NCI-H748 (cell line): ENCODE data around the gene HCCS.

ENCODE experiments used
- DNase-seq: peaks from one replicate; lab custom pipeline; 2025; ENCODE audit not compliant: unreplicated experiment; lab: John Stamatoyannopoulos, UW

The HCCS gene

DNA sequence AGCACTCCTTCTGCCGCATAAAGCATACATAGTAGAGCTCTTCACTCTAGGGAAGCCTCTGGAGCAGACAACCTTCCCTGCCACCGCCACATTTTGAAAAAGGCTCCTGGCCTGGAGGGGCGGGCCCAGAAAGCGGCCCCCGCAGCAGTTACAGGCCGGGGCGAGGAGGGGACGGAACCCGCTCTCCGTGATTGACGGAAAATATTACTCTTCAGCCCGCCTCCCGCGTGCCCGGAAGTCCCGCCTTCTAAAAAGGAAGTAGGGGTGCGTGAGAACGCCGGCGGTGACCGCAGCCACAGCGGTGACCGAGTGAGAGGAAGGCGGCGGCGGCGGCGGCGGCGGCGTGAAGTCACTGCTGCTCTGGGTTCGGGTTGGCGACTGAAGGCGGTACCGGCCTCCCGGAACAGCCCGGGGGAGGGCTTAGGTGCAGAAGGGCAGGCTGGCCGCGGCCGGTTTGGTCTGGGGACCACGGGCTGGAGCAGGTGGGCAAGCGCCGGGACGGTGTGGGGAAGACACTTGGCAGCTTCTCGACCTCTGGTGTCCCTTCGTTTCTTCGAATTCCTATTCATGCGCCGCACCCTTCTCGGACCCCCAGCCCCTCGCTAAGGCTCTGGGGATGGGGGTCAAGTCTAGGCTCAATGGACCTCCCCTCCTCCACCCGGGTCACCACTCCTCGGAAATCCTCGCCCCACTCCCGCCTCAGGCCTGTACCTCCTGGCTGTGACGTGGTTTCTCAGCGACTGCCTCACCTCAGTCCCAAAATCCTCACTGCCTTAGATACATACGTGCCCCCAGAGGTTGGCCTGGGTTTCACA is at the start of gene HCCS:
Gene HCCS (plus strand): TSS at position 296 of the 815 bp plus-strand sequence. CDS start 729 bp downstream, outside the sequence.
- DNase-seq = peak; percentile 89

DNA sequence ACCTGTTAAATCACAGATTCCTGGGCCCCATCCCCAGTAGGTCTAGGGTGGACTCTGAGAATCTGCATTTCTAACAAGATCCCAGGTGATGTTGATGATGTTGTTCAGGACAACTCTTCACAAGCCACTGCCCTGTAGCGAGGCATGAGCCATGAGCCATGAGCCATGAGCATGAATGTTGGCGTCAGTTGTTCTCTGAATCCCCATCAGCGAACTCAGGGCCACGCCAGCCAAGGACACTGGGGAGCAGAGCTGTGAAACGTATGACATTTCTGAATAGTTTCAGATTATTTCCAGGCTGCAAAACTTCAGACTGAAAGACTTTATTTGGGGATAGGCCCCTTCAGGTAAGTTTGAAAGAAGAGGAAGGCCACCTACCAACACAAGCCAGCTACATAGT is 46.9 kb upstream of the HCCS start:
- no peak for DNase-seq

DNA sequence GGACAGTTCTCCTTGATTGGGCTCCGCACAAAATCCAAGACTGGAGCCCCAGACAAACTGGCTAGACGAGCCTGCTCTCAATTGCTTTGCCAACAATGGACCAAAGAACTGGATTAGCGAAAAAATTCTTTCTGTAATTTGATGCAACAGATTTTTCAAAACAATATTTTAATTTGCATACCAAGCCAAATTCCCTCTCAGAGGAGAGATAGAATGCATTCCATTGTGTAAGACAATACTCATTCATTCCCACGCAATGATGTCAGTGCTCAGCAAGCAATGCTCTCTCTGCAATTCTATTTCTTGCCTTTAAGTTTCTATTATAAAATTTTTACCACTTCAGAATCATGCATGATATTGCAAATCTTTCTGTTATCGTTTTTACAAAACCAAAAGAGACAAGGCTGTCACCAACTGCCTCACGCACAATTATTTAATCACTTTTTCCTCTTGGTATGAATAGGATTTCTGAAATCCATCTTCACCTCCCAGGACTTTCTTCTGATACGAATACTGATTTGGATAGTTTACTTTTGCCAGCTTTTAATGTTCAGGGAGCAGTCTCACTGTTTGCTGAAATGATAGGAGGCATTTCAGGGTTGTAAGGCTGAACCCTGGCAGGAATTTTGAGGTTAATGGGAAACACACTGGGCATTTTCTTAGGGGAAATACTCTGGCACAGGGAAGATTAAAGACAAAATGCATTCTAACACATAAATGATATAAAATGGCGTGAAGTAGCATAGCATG is 46.1 kb upstream of the HCCS start:
- no peak for DNase-seq

DNA sequence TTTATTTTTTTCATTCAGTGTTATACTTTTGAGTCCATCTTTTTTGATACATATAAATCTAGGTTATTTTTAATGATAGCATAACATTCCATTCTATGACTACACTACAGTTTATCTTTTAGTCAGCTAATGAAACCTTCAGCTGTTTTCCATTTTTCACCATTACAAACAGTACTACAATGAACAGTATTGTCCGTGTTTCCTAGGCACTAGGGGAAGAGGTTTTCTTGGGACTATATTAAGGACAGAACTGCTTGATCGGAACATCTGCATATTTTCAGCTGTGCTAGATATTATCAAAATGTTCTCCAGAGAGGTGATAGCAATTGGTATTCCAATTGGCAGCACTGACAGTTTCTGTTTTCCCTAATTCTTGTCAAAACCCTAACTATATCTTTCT is 44.3 kb upstream of the HCCS start:
- no peak for DNase-seq

DNA sequence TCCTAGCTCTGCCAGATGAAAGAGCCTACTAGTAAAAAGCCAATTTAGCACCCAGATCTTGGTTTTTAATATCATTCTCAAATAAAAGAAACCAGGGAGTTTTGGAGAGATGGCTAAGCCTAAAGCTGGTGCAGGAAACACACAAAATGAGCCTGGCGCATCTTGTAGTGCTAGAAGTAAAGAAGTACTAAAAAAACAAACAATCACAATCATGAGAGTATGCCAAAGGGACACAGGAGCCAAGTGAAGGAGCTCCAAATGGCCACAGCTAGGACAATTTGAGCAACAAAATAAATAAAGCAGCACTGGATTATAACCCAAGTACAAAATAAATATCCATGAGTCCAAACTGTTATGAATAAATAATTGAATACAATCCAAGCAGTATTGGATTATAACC is 37.8 kb upstream of the HCCS start:
- no peak for DNase-seq

DNA sequence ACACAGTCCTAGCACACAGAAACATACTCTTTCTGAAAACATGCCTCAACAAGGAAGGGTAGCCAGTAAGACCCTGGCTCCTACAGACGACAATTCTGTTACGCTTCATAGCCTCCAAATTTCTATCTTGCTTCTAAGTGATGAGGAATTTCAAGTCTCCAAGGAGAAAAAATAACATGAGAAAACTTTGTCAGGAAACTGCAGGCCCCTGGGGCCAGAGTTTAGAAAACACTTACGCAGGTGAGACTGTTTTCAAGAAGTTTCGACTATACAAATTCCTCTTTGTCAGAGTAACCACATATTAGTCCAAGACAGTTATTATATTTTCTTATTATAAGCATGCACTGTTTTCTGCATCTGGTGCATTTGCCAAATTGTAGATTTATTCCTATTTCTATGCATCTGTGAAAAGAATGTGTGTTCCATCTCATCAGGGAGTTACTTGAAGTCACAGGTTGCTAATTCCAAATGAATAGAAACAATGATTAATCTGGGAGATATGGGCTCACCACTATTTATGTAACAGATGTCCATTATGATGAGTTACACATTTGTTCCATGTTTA is 30.3 kb upstream of the HCCS start:
- DNase-seq = no peak

DNA sequence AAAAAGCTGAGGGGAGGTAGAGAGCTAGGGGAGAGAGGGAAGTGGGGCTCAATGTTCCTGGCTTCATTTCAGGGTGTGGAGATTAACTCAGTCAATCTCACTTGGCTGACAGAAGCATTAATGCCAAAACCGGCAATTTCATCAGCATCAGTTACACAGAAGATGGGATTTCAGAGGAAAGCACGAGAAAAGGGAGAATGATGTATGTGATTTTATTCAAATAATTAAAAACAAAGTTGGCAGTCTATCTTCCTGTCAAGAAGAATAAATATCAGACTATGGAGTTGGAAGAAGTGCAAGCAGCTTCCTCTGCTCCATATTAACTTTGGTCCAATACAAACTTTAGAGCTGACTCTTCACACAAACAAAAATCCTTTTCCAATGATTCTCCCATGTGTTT is 29.6 kb upstream of the HCCS start:
- no peak for DNase-seq

DNA sequence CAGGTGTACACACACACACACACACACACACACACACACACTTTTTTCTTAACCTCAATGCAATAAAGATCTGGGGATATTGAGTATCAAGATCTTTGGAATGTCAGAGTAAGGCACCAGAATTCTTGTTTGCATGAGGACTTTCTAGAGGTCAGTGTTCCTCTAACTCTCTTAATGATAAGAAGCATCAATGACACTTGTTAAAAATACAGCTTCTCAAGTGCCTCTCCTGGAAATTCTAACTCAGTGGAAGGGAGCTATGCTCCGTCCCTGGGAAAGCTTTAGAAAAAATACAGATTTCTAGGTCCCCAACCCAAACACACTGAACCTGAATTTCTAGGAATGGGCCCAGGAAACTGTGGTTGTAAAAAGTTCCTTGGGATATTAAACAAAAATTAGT is 25.8 kb upstream of the HCCS start:
- DNase-seq = no peak

DNA sequence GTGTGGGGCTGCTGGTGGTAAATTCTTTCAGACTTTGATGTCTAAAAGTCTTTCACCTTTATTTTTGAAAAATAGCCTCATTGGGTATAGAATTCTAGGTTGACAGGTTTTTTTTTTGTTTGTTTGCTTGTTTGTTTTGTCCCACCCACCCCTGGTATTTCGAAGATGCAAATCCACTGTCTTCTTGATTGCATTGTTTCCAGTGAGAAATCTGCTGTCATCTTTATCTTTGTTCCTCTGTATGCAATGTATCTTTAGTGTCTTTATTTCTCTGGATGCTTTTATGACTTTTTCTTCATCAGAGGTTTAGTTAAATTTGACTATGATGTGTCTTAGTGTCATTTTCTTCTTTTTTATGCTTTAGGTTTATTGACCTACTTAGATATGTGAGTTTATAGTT is 21.3 kb upstream of the HCCS start:
- DNase-seq = no peak

DNA sequence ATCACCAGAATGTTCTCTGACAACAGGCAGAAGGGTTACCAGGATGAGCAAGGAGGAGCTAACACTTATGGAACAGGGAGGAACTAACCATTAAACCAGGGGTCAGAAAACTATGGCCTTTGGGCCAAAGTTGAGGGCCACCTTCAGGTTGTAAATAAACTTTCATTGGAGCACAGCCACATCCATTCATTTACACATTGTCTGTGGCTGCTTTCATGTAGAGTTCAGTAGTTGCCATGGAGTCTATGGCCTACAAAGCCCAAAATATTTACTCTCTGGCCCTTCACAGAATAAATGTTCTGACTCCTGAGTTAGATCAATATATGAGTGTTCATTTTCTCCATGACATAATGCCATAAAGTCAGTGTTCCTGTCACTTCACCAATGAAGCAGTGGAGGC is 13.2 kb upstream of the HCCS start:
- peak; percentile 86 for DNase-seq

DNA sequence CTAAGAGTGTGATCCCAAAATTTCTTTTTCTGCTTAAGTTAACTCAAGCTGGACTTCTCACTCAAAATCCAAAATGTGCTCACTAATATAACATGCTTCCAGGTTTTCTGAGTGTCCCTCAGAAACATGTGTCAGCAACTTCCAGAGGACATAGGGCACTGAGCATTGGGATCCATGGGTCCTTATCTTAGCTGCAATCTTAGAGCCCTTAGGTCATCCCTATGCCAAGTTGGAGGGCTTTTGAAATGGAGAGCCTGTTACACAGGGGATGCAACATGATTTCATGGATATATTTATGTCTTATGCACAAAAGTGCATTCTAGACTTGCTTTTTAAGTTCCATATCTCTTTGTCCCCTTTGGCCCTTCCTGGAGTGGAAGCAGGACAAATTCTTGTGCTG is 11.7 kb upstream of the HCCS start:
- no peak for DNase-seq

DNA sequence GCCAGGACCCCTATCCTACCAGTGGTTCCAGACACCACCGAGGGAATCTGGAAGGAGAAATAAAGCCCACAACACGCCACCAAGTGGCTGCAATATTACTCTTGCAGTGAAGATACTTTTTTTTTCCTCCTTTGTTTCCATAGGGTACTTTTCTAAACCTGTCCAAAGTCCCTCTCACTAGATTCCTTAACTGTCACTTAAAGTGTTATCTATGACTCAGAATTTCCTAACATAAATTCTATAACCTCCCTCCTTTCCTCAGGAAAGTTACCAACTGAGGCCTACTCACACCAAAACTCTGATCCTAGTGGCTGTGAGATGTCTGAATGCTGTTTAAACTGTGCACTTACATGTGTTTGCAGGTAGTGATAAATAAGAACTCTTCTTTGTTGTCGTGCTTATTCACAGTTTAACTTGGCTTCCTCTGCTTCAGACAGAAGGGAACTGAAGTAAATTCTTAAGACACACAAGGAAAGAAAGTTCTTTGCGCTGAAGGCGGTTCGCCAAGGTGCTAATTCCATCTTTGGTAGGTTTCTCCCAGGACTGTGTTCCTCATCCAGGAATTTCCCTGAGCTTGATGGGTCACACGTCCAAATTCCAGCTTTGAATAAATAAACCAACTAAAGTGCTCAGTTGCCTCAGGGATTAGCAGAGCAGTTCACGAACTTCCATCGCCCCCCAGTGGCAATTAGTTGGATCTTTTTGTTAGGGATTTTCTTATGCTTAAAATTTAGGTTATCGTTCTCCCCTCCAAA is 10.7 kb upstream of the HCCS start:
- peak; percentile 64 for DNase-seq

DNA sequence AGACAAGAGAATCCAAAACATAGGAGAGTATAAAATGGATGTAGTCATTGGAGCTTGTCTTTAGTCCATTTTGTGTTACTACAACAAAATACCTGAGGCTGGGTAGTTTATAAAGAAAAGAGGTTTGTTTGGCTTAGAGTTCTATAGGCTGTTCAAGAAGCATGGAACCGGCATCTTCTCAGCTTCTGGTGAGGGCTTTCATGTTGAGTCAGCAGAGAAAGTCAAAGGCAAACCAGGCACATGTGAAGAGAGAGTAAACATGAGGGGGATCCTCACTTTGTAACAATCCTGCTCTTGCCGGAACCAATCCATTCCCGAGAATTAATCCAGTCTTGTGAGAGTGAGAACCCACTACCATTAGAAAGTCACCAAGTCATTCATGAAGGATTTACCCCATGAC is 8.1 kb upstream of the HCCS start:
- DNase-seq = no peak

DNA sequence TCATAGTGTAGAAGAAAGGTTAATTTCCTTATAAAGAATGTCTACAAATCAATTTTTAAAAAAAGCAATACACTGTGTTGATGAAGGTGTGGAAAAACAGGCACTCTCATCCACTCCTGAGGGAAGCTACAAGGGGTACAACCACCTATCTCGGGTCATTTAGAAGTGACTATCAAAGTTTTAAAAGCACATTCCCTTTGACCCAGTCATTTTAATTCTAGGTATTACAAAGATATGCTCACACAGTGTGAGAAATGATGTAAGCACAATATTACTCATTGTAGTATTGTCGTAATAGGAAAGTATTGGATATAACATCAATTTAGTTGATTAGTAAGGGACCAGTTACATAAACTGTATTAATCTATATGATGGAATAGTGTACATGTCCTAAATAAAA is 7.4 kb upstream of the HCCS start:
- no peak for DNase-seq

DNA sequence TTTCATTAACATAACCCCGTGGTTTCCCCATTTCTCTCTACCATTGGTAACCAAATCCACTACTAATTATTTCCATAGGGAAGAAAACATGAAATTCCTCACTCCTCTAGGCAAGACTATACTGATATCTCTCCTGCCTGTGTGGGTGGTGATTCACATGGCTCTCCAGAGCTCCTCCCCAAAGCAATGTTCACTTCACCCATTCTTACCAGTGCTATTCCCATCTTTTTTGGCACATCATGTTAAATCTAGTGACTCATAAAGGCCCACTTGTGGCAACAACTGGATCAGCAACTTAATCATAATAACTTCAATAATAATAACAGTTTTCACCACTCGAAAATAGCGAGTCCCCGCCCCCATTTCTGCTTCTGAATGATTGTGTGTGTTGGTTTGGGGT is 6.1 kb upstream of the HCCS start:
- DNase-seq = no peak

DNA sequence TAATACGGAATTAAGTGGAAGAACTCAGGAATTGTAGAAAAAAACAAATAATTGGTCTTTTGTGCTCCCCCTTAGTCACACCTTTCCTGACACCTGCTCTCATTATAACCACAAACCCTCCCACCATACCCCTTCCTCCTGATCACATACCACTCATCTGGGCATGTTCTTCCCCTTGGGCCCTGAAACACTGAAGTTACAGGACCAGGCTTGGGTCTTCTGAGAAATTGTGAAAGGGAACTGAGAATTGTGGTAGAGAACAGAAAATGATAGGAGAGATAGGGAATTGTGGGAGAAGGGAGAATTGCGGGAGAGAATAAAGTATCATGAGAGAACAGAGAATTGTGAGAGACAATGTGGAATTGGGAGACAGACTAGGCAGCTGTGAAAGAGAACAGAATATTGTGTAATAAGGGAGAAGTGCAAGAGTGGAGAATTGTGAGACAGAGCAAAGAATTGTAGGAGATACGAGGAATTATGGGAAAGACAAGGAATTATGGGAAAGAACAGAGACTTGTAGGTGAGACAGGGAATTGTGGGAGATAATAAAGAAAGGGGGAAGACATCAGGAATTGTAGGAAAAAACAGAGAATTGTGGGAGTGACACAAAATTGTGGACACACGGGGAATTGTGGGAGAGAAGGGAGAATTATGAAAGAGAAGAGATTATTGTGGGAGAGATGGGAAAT is 2.7 kb upstream of the HCCS start:
- no peak for DNase-seq

DNA sequence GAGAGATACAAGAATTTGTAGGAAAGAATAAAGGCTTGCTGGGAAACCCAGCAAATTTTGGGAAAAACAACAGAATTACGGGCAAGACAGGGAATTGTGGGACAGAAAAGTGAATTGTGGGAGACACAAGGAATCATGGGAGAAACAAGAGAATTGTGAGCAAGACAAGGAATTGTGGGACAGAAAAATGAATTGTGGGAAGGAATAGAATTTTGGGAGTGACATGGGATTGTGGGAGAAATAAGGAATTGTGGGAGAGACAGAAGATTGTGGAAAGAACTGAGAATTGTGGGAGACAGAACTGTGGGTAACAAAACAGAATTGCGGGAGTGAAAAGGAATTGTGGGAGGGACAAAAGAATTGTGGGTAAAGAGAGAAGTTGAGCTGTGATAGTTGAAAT is 1.2 kb upstream of the HCCS start:
- no peak for DNase-seq

DNA sequence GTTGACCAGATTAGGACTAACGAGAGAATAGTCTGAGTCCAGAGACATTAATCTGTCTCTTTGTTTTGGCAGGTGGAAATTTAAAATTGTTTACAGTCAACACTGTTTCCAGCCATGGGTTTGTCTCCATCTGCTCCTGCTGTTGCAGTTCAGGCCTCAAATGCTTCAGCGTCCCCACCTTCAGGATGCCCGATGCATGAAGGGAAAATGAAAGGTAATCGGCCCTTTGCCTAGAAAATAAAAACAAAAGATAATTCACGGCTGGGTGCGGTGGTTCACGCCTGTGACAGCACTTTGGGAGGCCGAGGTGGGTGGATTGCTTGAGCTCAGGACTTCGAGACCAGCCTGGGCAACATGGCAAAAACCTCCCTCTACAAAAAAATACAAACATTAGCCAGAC is 815 bp downstream of the HCCS start:
- no peak for DNase-seq

DNA sequence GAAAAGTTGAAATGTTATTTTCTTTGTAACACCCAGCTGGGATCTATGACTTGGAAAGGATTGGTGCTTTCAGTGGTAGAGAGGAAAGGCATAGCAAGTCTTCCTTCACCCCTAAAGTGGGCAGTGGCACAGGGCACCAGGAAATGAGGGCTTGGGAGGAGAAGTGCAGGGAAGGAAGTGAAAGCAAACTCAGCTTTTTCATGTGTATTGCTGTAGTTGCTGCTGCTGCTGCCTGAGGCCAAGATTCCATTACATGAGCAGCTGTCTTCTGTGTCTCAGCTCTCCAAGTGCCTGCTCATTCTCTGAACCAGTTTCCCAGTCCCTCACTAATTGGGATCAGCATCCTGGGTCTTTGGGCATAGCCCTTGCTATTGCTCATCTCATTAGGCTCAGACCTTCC is 2.6 kb downstream of the HCCS start:
- no peak for DNase-seq

DNA sequence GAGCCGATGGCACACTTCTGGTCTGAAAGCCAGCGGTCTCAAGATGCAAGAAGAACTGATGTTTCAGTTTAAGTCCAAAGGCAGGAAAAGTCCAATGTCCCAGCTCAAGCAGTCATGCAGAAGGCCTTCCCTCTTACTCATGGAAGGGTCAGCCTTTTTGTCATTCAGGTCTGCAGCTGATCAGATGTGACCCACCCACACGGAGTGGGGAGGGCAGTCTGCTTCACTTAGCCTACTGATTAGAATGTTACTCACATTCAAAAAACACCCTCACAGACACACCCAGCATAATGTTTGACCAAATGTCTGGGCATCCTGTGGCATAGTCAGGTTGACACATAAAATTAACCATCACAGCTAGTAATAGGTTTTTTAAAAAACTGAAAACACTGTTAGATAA is 6.6 kb downstream of the HCCS start:
- no peak for DNase-seq
